ENCODE data around the gene BRI3BP.
A peak's percentile ranks its signal among the peaks of the same experiment; 100 is the strongest.
"Not testable (repeated sequence)": the region's sequence is repeated elsewhere in the genome, so short reads cannot be mapped to it uniquely, and the experiment has no call there.

Gene BRI3BP

DNA sequence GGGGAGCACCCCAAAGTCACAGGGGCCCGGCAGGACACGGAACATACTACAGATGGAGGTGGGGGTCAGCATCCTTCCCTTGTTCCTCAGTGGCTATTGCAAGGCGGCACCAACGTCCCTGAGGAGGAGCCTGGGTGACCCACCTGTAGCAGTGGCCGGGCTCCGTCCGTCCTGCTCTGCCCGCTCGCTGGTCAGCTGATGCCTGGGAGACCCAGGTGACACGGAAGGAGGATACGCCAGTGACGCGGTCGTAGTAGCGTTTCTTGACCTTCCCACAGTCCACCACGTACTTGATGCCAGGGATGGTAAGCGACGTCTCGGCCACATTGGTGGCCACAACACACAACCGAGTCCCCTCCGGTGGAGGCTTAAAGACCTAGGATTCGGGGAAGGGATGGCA, 29.2 kb upstream of the BRI3BP start:
- ATAC-seq (replicated peaks): no peak
- Mint-ChIP-seq H3K36me3 (peaks cover 58 to 72% of the 10 kb centered on the region in 2 donors), H3K27me3 (no peaks in the 10 kb centered on the region), H3K4me3 (no peak overlapping the region), H3K4me1 (peaks cover 4 to 8% of the 10 kb centered on the region in 2 donors), H3K9me3 (no peaks in the 10 kb centered on the region), H3K27ac (peak overlapping the region; percentile 59)
- DNase-seq: no peak

DNA sequence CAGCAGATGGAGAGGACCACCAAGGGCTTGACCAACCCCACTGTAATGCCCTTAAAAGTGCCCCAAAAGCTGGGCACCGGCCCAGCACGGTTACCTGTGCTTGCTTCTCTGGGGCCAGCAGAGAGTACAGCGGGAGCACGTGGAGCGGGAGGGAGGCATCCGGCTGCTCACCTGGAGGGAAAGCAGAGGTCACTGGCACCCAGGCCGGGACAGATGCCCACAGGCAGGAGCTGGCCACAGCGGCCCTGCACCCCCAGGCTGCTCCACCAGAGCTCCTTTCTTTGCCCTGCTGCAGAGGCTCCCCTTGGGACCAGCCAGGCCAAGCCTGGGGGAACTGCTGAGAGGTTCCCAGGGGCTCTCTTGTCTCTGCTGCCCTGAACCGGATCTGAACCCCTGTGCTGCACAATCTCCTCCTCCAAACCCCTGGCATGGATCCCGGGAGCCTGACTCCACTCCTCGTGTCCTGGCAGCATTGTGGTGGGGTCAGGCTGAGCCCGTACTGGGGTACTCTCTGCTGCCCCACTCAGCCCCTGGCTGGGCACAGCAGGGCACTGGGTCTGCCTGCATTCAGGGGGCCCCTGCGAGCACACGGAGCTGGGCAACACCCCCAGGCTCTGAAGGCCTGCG, 28.5 kb upstream of the BRI3BP start:
- no peaks in the 10 kb centered on the region for H3K9me3 Mint-ChIP-seq
- H3K4me3 Mint-ChIP-seq: no peak overlapping the region
- ATAC-seq (replicated peaks) (no peak), DNase-seq (no peak)
- H3K27ac Mint-ChIP-seq: no peak overlapping the region
- peaks cover 54 to 68% of the 10 kb centered on the region in 2 donors for H3K36me3 Mint-ChIP-seq
- H3K27me3 Mint-ChIP-seq: no peaks in the 10 kb centered on the region
- peaks cover 4 to 8% of the 10 kb centered on the region in 2 donors for H3K4me1 Mint-ChIP-seq

DNA sequence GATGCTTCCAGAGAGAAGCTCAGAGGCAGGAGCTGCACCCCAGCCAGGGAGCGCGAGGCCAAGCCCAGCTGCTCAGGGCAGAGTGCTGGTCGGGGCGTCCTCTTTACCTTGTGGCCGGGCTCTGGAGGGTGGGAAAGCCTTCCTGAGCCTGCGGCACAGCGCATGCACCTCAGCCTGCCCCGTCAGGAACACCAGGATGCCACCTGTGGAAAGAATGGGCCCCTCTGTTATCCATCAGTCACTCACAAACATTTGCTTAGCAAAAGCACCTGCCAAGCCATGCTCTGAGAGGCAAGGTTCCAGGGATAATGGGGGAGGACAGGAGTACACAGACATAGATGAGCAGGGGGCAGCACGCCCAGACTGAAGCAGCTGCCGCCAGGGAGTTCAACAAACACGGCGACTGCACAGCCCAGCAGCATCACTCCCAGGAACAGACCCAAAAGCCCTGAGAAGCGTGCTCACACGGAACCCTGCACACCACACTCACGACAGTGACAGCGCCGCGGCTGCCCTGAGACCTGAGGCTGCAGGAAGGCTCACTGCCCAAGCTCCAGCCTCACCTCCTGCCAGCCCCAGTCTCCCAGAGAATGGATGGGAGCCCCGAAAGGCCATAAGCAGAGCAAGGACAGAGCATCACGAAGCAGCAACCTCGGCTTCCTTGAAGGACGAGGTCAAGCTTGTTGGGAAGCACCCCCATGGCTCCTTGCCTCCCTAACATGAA, 26.3 kb upstream of the BRI3BP start:
- no peak overlapping the region for H3K27ac Mint-ChIP-seq
- ATAC-seq (replicated peaks) (no peak), DNase-seq (no peak)
- no peak overlapping the region for H3K4me3 Mint-ChIP-seq
- H3K4me1 Mint-ChIP-seq: peaks cover 0 to 4% of the 10 kb centered on the region in 2 donors
- no peaks in the 10 kb centered on the region for H3K27me3 Mint-ChIP-seq
- no peaks in the 10 kb centered on the region for H3K9me3 Mint-ChIP-seq
- H3K36me3 Mint-ChIP-seq: peaks cover 56 to 63% of the 10 kb centered on the region in 2 donors

- no peak overlapping the region for H3K4me3 Mint-ChIP-seq
- no peak for DNase-seq
- no peak overlapping the region for H3K27ac Mint-ChIP-seq
- H3K36me3 Mint-ChIP-seq: peaks cover 50 to 59% of the 10 kb centered on the region in 2 donors
- H3K4me1 Mint-ChIP-seq: peaks cover 0 to 4% of the 10 kb centered on the region in 2 donors
- H3K9me3 Mint-ChIP-seq: no peaks in the 10 kb centered on the region
- H3K27me3 Mint-ChIP-seq: no peaks in the 10 kb centered on the region
- no peak for ATAC-seq (replicated peaks)
Observed at GRCh38 chr12:124968656-124969055, 24.8 kb upstream of the BRI3BP start.

GRCh38 chr12:124970647-124971402, 22.6 kb upstream of the BRI3BP start:
- Mint-ChIP-seq H3K27me3 (no peaks in the 10 kb centered on the region), H3K27ac (no peak overlapping the region), H3K4me1 (no peaks in the 10 kb centered on the region), H3K36me3 (peaks cover 40 to 55% of the 10 kb centered on the region in 2 donors), H3K4me3 (no peak overlapping the region), H3K9me3 (no peaks in the 10 kb centered on the region)
- DNase-seq (no peak), ATAC-seq (replicated peaks) (no peak)

GRCh38 chr12:124971603-124972002, 21.8 kb upstream of the BRI3BP start:
- Mint-ChIP-seq H3K9me3 (no peaks in the 10 kb centered on the region), H3K27ac (no peak overlapping the region), H3K36me3 (peaks cover 34 to 52% of the 10 kb centered on the region in 2 donors), H3K4me3 (no peak overlapping the region), H3K4me1 (no peaks in the 10 kb centered on the region), H3K27me3 (no peaks in the 10 kb centered on the region)
- DNase-seq (no peak), ATAC-seq (replicated peaks) (no peak)

DNA sequence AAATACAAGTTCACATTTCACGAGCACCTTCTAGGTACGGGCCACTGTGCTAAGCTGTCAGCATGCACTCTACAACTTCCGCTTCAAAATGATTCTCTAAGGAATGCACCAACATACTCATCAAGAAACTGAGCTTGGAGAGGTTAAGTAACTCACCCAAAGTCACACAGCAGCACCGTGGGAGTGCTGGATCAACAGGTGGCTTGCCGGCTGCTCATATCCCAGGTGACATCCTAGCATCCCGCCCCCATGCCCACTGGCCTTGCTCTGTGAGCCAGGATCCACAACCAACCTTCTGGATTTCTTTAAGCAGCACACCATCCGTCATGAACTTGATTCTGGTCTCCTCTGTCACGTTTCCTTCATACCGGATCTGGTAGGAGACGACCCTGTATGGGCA, 21.2 kb upstream of the BRI3BP start:
- no peaks in the 10 kb centered on the region for H3K9me3 Mint-ChIP-seq
- ATAC-seq (replicated peaks): no peak
- no peaks in the 10 kb centered on the region for H3K27me3 Mint-ChIP-seq
- no peak overlapping the region for H3K4me3 Mint-ChIP-seq
- H3K27ac Mint-ChIP-seq: no peak overlapping the region
- no peaks in the 10 kb centered on the region for H3K4me1 Mint-ChIP-seq
- DNase-seq: no peak
- H3K36me3 Mint-ChIP-seq: peaks cover 32 to 48% of the 10 kb centered on the region in 2 donors

GRCh38 chr12:124975276-124975675, 18.2 kb upstream of the BRI3BP start:
- H3K4me1 Mint-ChIP-seq: no peaks in the 10 kb centered on the region
- DNase-seq (no peak), ATAC-seq (replicated peaks) (no peak)
- no peaks in the 10 kb centered on the region for H3K27me3 Mint-ChIP-seq
- H3K36me3 Mint-ChIP-seq: peaks cover 36 to 49% of the 10 kb centered on the region in 2 donors
- no peak overlapping the region for H3K4me3 Mint-ChIP-seq
- H3K9me3 Mint-ChIP-seq: no peaks in the 10 kb centered on the region
- H3K27ac Mint-ChIP-seq: no peak overlapping the region

DNA sequence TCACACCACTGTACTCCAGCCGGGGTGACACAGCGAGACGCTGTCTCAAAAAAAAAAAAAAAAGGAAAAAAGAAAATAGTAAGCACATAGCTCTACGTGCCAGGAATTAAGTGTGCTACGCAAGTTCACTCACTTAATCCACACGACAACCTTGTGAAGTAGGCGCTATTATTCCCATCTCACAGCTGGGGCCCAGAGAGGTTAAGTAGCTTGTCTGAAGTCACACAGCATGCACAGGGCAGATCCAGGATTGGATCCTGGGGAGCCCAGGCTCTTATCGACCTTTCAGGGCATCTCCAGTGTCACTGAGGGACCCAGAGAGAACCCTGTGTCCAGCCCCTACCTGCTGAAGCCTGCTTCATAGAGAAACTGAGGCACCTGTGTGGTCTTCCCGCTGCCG, 16.4 kb upstream of the BRI3BP start:
- Mint-ChIP-seq H3K36me3 (peaks cover 34 to 51% of the 10 kb centered on the region in 2 donors), H3K27ac (peak overlapping the region; percentile 67), H3K9me3 (no peaks in the 10 kb centered on the region), H3K27me3 (no peaks in the 10 kb centered on the region), H3K4me1 (peaks cover 5 to 6% of the 10 kb centered on the region in 2 donors), H3K4me3 (no peak overlapping the region)
- ATAC-seq (replicated peaks) (no peak), DNase-seq (no peak)

GRCh38 chr12:124979568-124979967, 13.9 kb upstream of the BRI3BP start:
- no peak for ATAC-seq (replicated peaks)
- no peaks in the 10 kb centered on the region for H3K27me3 Mint-ChIP-seq
- no peak overlapping the region for H3K4me3 Mint-ChIP-seq
- no peak for DNase-seq
- peaks cover 5 to 6% of the 10 kb centered on the region in 2 donors for H3K4me1 Mint-ChIP-seq
- peaks cover 42 to 54% of the 10 kb centered on the region in 2 donors for H3K36me3 Mint-ChIP-seq
- H3K9me3 Mint-ChIP-seq: no peaks in the 10 kb centered on the region
- no peak overlapping the region for H3K27ac Mint-ChIP-seq

GRCh38 chr12:124980098-124980892, 13.2 kb upstream of the BRI3BP start:
- H3K4me1 Mint-ChIP-seq: peaks cover 5 to 6% of the 10 kb centered on the region in 2 donors
- H3K4me3 Mint-ChIP-seq: no peak overlapping the region
- ATAC-seq (replicated peaks): no peak
- no peak overlapping the region for H3K27ac Mint-ChIP-seq
- H3K9me3 Mint-ChIP-seq: no peaks in the 10 kb centered on the region
- peaks cover 38 to 53% of the 10 kb centered on the region in 2 donors for H3K36me3 Mint-ChIP-seq
- DNase-seq: no peak
- H3K27me3 Mint-ChIP-seq: no peaks in the 10 kb centered on the region

DNA sequence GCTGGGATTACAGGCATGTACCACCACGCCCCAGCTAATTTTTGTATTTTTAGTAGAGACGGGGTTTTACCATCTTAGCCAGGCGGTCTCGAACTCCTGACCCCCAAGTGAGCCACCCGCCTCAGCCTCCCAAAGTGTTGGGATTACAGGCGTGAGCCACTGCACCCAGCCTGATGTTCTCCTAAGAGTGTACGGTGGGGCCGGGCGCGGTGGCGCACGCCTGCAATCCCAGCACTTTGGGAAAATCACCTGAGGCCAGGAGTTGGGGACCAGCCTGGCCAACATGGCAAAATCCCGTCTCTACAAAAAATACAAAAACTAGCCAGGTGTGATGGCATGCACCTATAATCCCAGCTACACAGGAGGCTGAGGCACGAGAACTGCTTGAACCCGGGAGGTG, 6.6 kb upstream of the BRI3BP start:
- not testable (repeated sequence) for H3K9me3 Mint-ChIP-seq; H3K27ac Mint-ChIP-seq; H3K4me3 Mint-ChIP-seq; DNase-seq; H3K27me3 Mint-ChIP-seq; ATAC-seq (replicated peaks)
- peaks cover 24 to 32% of the 10 kb centered on the region in 2 donors for H3K36me3 Mint-ChIP-seq
- H3K4me1 Mint-ChIP-seq: peaks cover 9 to 30% of the 10 kb centered on the region in 2 donors

DNA sequence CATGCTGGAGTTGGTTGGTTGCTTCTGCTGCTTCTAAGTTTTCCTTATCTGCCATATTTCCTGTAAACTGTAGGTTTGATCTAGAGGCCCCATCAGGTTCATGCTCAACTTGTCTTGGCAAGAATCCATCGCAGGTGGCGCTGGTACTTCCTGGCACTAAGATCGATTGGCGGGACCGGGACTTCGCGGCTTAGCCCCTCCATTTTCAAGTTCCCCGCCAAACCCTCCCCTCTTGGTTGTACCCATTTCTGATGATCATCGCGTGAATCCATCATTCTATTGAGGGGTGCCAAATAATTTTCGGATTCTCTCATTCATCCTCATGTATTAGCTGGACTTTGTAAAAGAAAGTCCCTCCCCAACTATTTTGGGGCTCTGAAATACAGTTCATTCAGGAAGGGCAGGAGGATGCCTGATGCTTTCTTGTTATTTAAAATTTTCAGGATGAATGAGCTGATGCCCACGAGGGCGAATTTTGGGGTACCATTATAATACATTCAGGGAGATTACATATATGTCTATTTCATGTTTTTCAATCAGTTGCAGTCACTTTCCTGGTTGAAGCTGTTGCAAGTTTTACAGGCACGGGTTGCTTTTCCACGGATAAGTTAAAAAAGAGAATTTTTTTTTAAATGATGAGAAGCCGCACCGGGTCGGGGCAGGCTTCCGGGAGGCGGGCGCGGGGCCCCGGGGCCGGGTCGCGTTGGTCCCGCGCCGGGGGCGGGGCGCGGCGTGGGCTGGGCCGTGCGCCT, 395 bp upstream of the BRI3BP start:
- Mint-ChIP-seq H3K27ac (peak overlapping the region; percentile 83), H3K27me3 (no peaks in the 10 kb centered on the region), H3K4me3 (peak overlapping the region; percentile 84 to 85), H3K4me1 (peaks cover 32 to 60% of the 10 kb centered on the region in 2 donors), H3K9me3 (no peaks in the 10 kb centered on the region), H3K36me3 (peaks cover 4 to 6% of the 10 kb centered on the region in 2 donors)
- peak; percentile 51 to 56 for ATAC-seq (replicated peaks)
- DNase-seq: peak; percentile 82

Data from stimulated activated naive B cell treated with anti-CD40 and anti-IgM and Interleukin-4, amounts not matched to agents 10 μg/mL and 1 μg/mL and 100 μg/mL, for 72 hours (primary cell).